PFSK-1 (cell line): ENCODE data around the gene TNNI3.

Experiments used
- POLR2AphosphoS5 ChIP-seq: IDR thresholded peaks from 2 replicates; pipeline ENCODE4 v1.6.1; 2012; ENCODE audit warnings: low read depth, mild to moderate bottlenecking, control low read depth, low read length, moderate library complexity
- SIN3A ChIP-seq: IDR thresholded peaks from 2 replicates; pipeline ENCODE4 v1.6.1; 2012; ENCODE audit warnings: mild to moderate bottlenecking, low read length, moderate library complexity, borderline replicate concordance; ENCODE audit not compliant: insufficient read depth
- TAF1 ChIP-seq: IDR thresholded peaks from 2 replicates; pipeline ENCODE4 v1.6.1; 2012; ENCODE audit warnings: low read length, control low read depth, borderline replicate concordance; ENCODE audit not compliant: insufficient read depth
- TF ChIP-seq, protein P1 (sequence below), 2 experiments: IDR thresholded peaks; 2 replicates each; pipeline versions ENCODE4 v1.6.1 to v1.8.0; 2011 to 2012; ENCODE audit warnings: low read depth in 2 of 2, low read length in 2 of 2, control low read depth in 1 of 2, inconsistent platforms in 1 of 2, mild to moderate bottlenecking in 1 of 2, moderate library complexity in 1 of 2; ENCODE audit not compliant: insufficient read depth in 1 of 2

DNA sequence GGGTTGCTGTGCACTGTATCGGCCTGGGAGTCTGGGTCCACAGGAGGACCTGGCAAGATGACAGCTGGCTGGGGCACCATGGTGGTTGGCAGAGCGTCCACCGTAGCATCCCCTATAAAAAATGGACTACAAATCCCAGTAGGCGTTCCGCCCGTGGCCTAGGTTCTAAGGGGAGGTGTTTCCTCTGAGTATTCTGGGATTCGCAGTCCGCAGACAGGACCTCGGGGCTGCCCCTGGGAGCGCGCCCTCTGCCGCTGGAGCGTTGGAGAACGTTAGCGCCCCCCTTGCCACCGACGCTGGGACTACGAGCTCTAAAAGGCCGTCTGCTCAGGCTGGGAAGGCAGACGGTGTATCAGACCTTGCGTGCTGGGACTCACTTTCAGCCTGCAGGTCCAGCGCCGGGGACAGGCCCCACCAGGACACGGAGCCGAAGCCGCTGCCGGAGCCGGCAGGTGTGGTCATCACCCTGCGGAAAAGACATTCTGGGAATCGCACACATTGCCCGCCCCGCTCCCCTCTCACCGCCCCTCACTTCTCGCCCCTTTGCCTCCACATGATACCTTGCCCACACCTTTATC lies 8.5 kb upstream of the TNNI3 start:
- TF ChIP-seq POLR2AphosphoS5 = no peak
- no peak for TF ChIP-seq SIN3A
- no peak for TF ChIP-seq TAF1
- TF ChIP-seq, protein P1, sequence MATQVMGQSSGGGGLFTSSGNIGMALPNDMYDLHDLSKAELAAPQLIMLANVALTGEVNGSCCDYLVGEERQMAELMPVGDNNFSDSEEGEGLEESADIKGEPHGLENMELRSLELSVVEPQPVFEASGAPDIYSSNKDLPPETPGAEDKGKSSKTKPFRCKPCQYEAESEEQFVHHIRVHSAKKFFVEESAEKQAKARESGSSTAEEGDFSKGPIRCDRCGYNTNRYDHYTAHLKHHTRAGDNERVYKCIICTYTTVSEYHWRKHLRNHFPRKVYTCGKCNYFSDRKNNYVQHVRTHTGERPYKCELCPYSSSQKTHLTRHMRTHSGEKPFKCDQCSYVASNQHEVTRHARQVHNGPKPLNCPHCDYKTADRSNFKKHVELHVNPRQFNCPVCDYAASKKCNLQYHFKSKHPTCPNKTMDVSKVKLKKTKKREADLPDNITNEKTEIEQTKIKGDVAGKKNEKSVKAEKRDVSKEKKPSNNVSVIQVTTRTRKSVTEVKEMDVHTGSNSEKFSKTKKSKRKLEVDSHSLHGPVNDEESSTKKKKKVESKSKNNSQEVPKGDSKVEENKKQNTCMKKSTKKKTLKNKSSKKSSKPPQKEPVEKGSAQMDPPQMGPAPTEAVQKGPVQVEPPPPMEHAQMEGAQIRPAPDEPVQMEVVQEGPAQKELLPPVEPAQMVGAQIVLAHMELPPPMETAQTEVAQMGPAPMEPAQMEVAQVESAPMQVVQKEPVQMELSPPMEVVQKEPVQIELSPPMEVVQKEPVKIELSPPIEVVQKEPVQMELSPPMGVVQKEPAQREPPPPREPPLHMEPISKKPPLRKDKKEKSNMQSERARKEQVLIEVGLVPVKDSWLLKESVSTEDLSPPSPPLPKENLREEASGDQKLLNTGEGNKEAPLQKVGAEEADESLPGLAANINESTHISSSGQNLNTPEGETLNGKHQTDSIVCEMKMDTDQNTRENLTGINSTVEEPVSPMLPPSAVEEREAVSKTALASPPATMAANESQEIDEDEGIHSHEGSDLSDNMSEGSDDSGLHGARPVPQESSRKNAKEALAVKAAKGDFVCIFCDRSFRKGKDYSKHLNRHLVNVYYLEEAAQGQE (IDR thresholded peaks at IDR 0.05; ENCODE audit: insufficient read depth in 1 of 2, low read depth in 2 of 2, low read length in 2 of 2) = 0 out of 4 replicates have a peak, but pooled peaks of 1 of the 2 experiments have one; percentile 6
